SK-N-SH treated with all-trans-retinoic acid at 6 μM for 48 hours (cell line): ENCODE measurements around the gene TECRL.

Experiments
- ATAC-seq: fragments of 200-7000 bp; cut with Tn5 transposase; 3 replicates; pipeline ENCODE4 v1.9.1; 2020; ENCODE audit warnings: mild to moderate bottlenecking, moderate library complexity
- ARNTL ChIP-seq: fragments of 450-650 bp; formaldehyde crosslinking; IDR thresholded peaks from 2 replicates; pipeline ENCODE4 v1.5.0; 2020; ENCODE audit warnings: low read depth, mild to moderate bottlenecking, moderate library complexity, borderline replicate concordance
- BACH2 ChIP-seq: fragments of 250-450 bp; sonication (Bioruptor Pico); IDR thresholded peaks from 2 replicates; pipeline ENCODE4 v1.9.0; 2021; ENCODE audit warnings: mild to moderate bottlenecking, borderline replicate concordance
- CREB5 ChIP-seq: fragments of 250-450 bp; sonication (Bioruptor Pico); IDR thresholded peaks from 2 replicates; pipeline ENCODE4 v1.5.1; 2020; ENCODE audit warnings: low read depth, mild to moderate bottlenecking, moderate library complexity
- CSDC2 ChIP-seq: fragments of 250-450 bp; sonication (Bioruptor Pico); IDR thresholded peaks from 2 replicates; pipeline ENCODE4 v1.5.0; 2020; ENCODE audit warnings: mild to moderate bottlenecking, moderate library complexity
- CSRNP3 ChIP-seq: fragments of 250-450 bp; sonication (Bioruptor Pico); IDR thresholded peaks from 2 replicates; pipeline ENCODE4 v1.5.1; 2021; ENCODE audit warnings: mild to moderate bottlenecking, moderate library complexity
- ESRRG ChIP-seq: fragments of 250-450 bp; sonication (Bioruptor Pico); IDR thresholded peaks from 2 replicates; pipeline ENCODE4 v1.6.1; 2021; ENCODE audit warnings: mild to moderate bottlenecking
- ISL1 ChIP-seq: fragments of 250-450 bp; sonication (Bioruptor Pico); IDR thresholded peaks from 2 replicates; pipeline ENCODE4 v2.1.2; 2022; ENCODE audit warnings: mild to moderate bottlenecking, moderate library complexity
- OSR1 ChIP-seq: fragments of 250-450 bp; sonication (Bioruptor Pico); IDR thresholded peaks from 2 replicates; pipeline ENCODE4 v1.8.0; 2022; ENCODE audit warnings: moderate library complexity, mild to moderate bottlenecking, inconsistent platforms
- PATZ1 ChIP-seq: fragments of 250-450 bp; sonication (Bioruptor Pico); IDR thresholded peaks from 2 replicates; pipeline ENCODE4 v1.8.0; 2020; ENCODE audit warnings: mild to moderate bottlenecking, moderate library complexity, borderline replicate concordance
- POU6F1 ChIP-seq: fragments of 250-450 bp; sonication (Bioruptor Pico); IDR thresholded peaks from 2 replicates; pipeline ENCODE4 v1.8.0; 2021; ENCODE audit warnings: low read depth, mild to moderate bottlenecking, moderate library complexity, borderline replicate concordance
- PPARA ChIP-seq: fragments of 250-450 bp; sonication (Bioruptor Pico); IDR thresholded peaks from 2 replicates; pipeline ENCODE4 v1.5.0; 2020; ENCODE audit warnings: mild to moderate bottlenecking, borderline replicate concordance
- RARB ChIP-seq: fragments of 250-450 bp; sonication (Bioruptor Pico); IDR thresholded peaks from 2 replicates; pipeline ENCODE4 v1.8.0; 2021; ENCODE audit warnings: mild to moderate bottlenecking, moderate library complexity
- SNAI2 ChIP-seq: fragments of 250-450 bp; sonication (Bioruptor Pico); IDR thresholded peaks from 2 replicates; pipeline ENCODE4 v1.5.0; 2020; ENCODE audit warnings: mild to moderate bottlenecking, moderate library complexity
- TCF4 ChIP-seq: fragments of 250-450 bp; sonication (Bioruptor Pico); IDR thresholded peaks from 2 replicates; pipeline ENCODE4 v1.8.0; 2021; ENCODE audit warnings: mild to moderate bottlenecking, moderate library complexity, borderline replicate concordance
- TOX ChIP-seq: fragments of 250-450 bp; sonication (Bioruptor Pico); IDR thresholded peaks from 2 replicates; pipeline ENCODE4 v1.8.0; 2021; ENCODE audit warnings: mild to moderate bottlenecking, moderate library complexity, borderline replicate concordance
- ZC3H10 ChIP-seq: fragments of 250-450 bp; sonication (Bioruptor Pico); IDR thresholded peaks from 2 replicates; pipeline ENCODE4 v1.5.1; 2021; ENCODE audit warnings: mild to moderate bottlenecking, moderate library complexity
- ZFP3 ChIP-seq: fragments of 250-450 bp; sonication (Bioruptor Pico); IDR thresholded peaks from 2 replicates; pipeline ENCODE4 v1.5.0; 2020; ENCODE audit warnings: mild to moderate bottlenecking, moderate library complexity
- ZFP30 ChIP-seq: fragments of 450-650 bp; formaldehyde crosslinking; IDR thresholded peaks from 2 replicates; pipeline ENCODE4 v1.5.0; 2022; ENCODE audit warnings: mild to moderate bottlenecking, moderate library complexity
- ZNF565 ChIP-seq: fragments of 450-650 bp; formaldehyde crosslinking; conservative IDR thresholded peaks from 2 replicates; pipeline ENCODE4 v1.5.0; 2020; ENCODE audit warnings: low read depth, mild to moderate bottlenecking, moderate library complexity
- ZNF70 ChIP-seq: fragments of 450-650 bp; formaldehyde crosslinking; IDR thresholded peaks from 2 replicates; pipeline ENCODE4 v1.5.0; 2020; ENCODE audit warnings: mild to moderate bottlenecking, moderate library complexity
- ZNF8 ChIP-seq: fragments of 450-650 bp; formaldehyde crosslinking; IDR thresholded peaks from 2 replicates; pipeline ENCODE4 v1.5.0; 2020; ENCODE audit warnings: mild to moderate bottlenecking, moderate library complexity

The TECRL gene

GRCh38 chr4:64409300-64409699 lies at the start of gene TECRL:
TSS of gene TECRL (minus strand) at chr4:64409450. CDS start at chr4:64409351, 99 bp downstream.
- TF ChIP-seq BACH2 (CRISPR knock-in tag) (no peak), ZFP3 (CRISPR knock-in tag) (no peak), CSDC2 (CRISPR knock-in tag) (no peak), ISL1 (CRISPR knock-in tag) (no peak)
- no peak for ATAC-seq

- TF ChIP-seq CREB5 (no peak), CSRNP3 (CRISPR knock-in tag) (no peak), ISL1 (CRISPR knock-in tag) (no peak), ZFP30 (CRISPR knock-in tag) (no peak), ARNTL (CRISPR knock-in tag) (no peak), PATZ1 (CRISPR knock-in tag) (no peak), BACH2 (CRISPR knock-in tag) (no peak), TCF4 (CRISPR knock-in tag) (no peak), ZNF565 (CRISPR knock-in tag) (no peak)
- ATAC-seq: no peak
Measured at GRCh38 chr4:64432674-64433073, 23.4 kb upstream of the TECRL start.

- no peak for ATAC-seq
- TF ChIP-seq PATZ1 (CRISPR knock-in tag) (no peak), CREB5 (no peak), ZNF8 (no peak), ZC3H10 (CRISPR knock-in tag) (no peak), RARB (no peak), TCF4 (CRISPR knock-in tag) (no peak), ZNF70 (CRISPR knock-in tag) (no peak), PPARA (no peak), BACH2 (CRISPR knock-in tag) (no peak), ZFP3 (CRISPR knock-in tag) (no peak), ZFP30 (CRISPR knock-in tag) (no peak), OSR1 (CRISPR knock-in tag) (no peak), TOX (CRISPR knock-in tag) (no peak), CSDC2 (CRISPR knock-in tag) (no peak), POU6F1 (CRISPR knock-in tag) (no peak), CSRNP3 (CRISPR knock-in tag) (no peak), ISL1 (CRISPR knock-in tag) (no peak), ARNTL (CRISPR knock-in tag) (no peak), SNAI2 (CRISPR knock-in tag) (no peak), ESRRG (CRISPR knock-in tag) (no peak)
Measured at GRCh38 chr4:64430933-64431332, 21.7 kb upstream of the TECRL start.
